LHCN-M2 (cell line): ENCODE results near the gene E2F8. TPM values are rescaled to one million over a fixed set of nuclear protein-coding genes. Genes with fewer than 3 reads are reported as not detected.
"Not testable (repeated sequence)": the region's sequence is repeated elsewhere in the genome, so short reads cannot be mapped to it uniquely, and the experiment has no call there.

Experiments
- DNase-seq: peaks from one replicate; pipeline ENCODE4 v3.0.0-alpha.2; 2012; ENCODE audit warnings: low read depth
- polyA plus RNA-seq: library from polyadenylated mRNA; unstranded; fragments of >200 nt; gene quantifications from one replicate; pipeline ENCODE4 v1.2.1, GENCODE V29; 2012; ENCODE audit warnings: missing spikeins
- total RNA-seq: library from RNA; depleted of rRNA; stranded (reverse); fragments of >200 nt; gene quantifications from 2 replicates; pipeline ENCODE4 v1.2.3, GENCODE V29; 2014; rRNA removed

E2F8 gene
- total RNA-seq = 3.0 and 4.9 TPM in 2 replicates
- 1.2 TPM for polyA plus RNA-seq

- peak; percentile 92 for DNase-seq
These were observed at the start of gene E2F8 for GRCh38 chr11:19240420-19241259. TSS of gene E2F8 (minus strand) at chr11:19240945. CDS start at chr11:19240121, 824 bp downstream.

GRCh38 chr11:19290356-19290755 is 49.6 kb upstream of the E2F8 start:
- DNase-seq = peak; percentile 4

GRCh38 chr11:19288256-19288655 is 47.5 kb upstream of the E2F8 start:
- no peak for DNase-seq

- DNase-seq = no peak
These were observed 45.7 kb upstream of the E2F8 start for GRCh38 chr11:19286411-19286810.

- no peak for DNase-seq
These were observed 44.1 kb upstream of the E2F8 start for GRCh38 chr11:19284881-19285280.

GRCh38 chr11:19283991-19284390 is 43.2 kb upstream of the E2F8 start:
- DNase-seq = no peak

GRCh38 chr11:19281555-19281954 is 40.8 kb upstream of the E2F8 start:
- no peak for DNase-seq

GRCh38 chr11:19281041-19281440 is 40.3 kb upstream of the E2F8 start:
- no peak for DNase-seq

GRCh38 chr11:19279451-19279850 is 38.7 kb upstream of the E2F8 start:
- no peak for DNase-seq

GRCh38 chr11:19276859-19277808 is 36.4 kb upstream of the E2F8 start:
- DNase-seq = peak; percentile 9

- DNase-seq = peak; percentile 20
These were observed 34.8 kb upstream of the E2F8 start for GRCh38 chr11:19275496-19275895.

GRCh38 chr11:19273219-19273618 is 32.5 kb upstream of the E2F8 start:
- DNase-seq = not testable (repeated sequence)

GRCh38 chr11:19268909-19269308 is 28.2 kb upstream of the E2F8 start:
- DNase-seq = no peak

- no peak for DNase-seq
These were observed 26.8 kb upstream of the E2F8 start for GRCh38 chr11:19267567-19267966.

- DNase-seq = no peak
These were observed 22.6 kb upstream of the E2F8 start for GRCh38 chr11:19263333-19263732.

- peak; percentile 39 for DNase-seq
These were observed 19.0 kb upstream of the E2F8 start for GRCh38 chr11:19259487-19260345.

GRCh38 chr11:19258641-19259230 is 18.0 kb upstream of the E2F8 start:
- no peak for DNase-seq

GRCh38 chr11:19254441-19254840 is 13.7 kb upstream of the E2F8 start:
- not testable (repeated sequence) for DNase-seq

GRCh38 chr11:19253817-19254216 is 13.1 kb upstream of the E2F8 start:
- DNase-seq = no peak

- peak; percentile 14 for DNase-seq
These were observed 12.5 kb upstream of the E2F8 start for GRCh38 chr11:19253153-19253745.
